Panc1 (cell line): ENCODE results near the gene NGEF.
"Not testable (repeated sequence)": the region's sequence is repeated elsewhere in the genome, so short reads cannot be mapped to it uniquely, and the experiment has no call there.

Experiments used
- CTCF ChIP-seq: fragments of 450-650 bp; IDR thresholded peaks from 2 replicates; pipeline ENCODE4 v1.5.1; 2017; ENCODE audit warnings: mild to moderate bottlenecking
- TCF7L2 ChIP-seq: IDR thresholded peaks from 2 replicates; pipeline ENCODE4 v1.6.1; 2011; ENCODE audit warnings: mild to moderate bottlenecking, low read depth, low read length, inconsistent platforms
- TF ChIP-seq, protein P1 (sequence below), 2 experiments: IDR thresholded peaks; 2 replicates each; pipeline ENCODE4 v1.6.1; 2011 to 2012; ENCODE audit warnings: low read depth in 2 of 2, control low read depth in 1 of 2, low read length in 1 of 2, mild to moderate bottlenecking in 1 of 2, moderate library complexity in 1 of 2; ENCODE audit not compliant: insufficient read depth in 1 of 2

GRCh38 chr2:232907718-232908085, 105.4 kb downstream of the NGEF start:
- TF ChIP-seq CTCF, TCF7L2: not testable (repeated sequence)
- TF ChIP-seq, protein P1, sequence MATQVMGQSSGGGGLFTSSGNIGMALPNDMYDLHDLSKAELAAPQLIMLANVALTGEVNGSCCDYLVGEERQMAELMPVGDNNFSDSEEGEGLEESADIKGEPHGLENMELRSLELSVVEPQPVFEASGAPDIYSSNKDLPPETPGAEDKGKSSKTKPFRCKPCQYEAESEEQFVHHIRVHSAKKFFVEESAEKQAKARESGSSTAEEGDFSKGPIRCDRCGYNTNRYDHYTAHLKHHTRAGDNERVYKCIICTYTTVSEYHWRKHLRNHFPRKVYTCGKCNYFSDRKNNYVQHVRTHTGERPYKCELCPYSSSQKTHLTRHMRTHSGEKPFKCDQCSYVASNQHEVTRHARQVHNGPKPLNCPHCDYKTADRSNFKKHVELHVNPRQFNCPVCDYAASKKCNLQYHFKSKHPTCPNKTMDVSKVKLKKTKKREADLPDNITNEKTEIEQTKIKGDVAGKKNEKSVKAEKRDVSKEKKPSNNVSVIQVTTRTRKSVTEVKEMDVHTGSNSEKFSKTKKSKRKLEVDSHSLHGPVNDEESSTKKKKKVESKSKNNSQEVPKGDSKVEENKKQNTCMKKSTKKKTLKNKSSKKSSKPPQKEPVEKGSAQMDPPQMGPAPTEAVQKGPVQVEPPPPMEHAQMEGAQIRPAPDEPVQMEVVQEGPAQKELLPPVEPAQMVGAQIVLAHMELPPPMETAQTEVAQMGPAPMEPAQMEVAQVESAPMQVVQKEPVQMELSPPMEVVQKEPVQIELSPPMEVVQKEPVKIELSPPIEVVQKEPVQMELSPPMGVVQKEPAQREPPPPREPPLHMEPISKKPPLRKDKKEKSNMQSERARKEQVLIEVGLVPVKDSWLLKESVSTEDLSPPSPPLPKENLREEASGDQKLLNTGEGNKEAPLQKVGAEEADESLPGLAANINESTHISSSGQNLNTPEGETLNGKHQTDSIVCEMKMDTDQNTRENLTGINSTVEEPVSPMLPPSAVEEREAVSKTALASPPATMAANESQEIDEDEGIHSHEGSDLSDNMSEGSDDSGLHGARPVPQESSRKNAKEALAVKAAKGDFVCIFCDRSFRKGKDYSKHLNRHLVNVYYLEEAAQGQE (IDR thresholded peaks at IDR 0.05; ENCODE audit: insufficient read depth in 1 of 2, low read depth in 2 of 2, low read length in 1 of 2) = not testable (repeated sequence)
